Measurements from ENCODE around the gene PERM1. TPM values are rescaled to one million over a fixed set of nuclear protein-coding genes. Genes with fewer than 3 reads are reported as not detected.
A peak's percentile ranks its signal among the peaks of the same experiment; 100 is the strongest.

Gene PERM1
- total and polyA plus RNA-seq, 2 of the 8 experiments (the other 6 are each of a cell fraction or from before 2014, with no cell fraction given), result not detected

DNA sequence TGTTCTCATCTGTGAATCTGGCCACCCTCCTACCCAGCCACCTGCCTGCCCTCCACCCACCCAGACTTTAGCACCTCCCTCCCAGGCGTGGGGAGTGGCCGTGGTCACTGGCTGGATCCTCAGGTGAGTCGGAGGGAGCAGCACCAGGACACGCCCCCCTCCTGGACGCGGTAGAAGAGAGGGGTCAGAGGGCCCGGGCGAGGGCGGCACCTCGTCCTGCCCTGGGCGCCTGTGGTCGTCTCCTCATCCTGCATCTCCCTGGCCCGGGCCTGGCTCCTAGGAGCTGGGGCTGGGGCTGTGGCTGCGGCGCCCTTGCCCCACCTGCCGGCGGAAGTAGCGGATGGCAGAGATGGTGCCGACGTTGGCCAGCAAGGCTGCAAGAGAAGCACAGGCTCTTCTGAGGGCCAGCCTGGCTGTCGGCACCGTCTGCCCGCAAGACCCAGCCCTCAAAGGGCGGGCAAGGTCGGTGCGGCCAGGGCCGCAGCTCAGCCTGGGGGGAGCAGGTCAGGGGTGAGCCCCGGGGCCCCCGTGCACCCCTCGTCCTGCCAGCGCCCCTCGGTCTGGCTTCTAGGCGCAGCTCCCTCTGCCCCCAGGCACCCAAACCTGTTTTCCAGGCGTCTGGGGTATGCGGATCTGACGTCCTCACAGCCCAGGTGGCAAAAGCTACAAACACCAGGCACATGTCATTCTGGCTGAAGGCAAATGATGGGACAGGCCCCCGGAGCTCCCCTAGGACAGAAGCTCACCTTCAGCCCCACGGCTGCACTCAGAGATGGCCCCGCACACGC is 5.8 kb downstream of the PERM1 start:
- no peaks in the 10 kb centered on the region for H3K79me2 ChIP-seq (ENCODE audit: control insufficient read depth in 1 of 2, insufficient read depth in 2 of 2, low read length in 2 of 2)
- no peaks in the 10 kb centered on the region for H3K9me3 ChIP-seq (ENCODE audit: insufficient read depth in 2 of 2, low read depth in 1 of 2, low read length in 1 of 2)
- no peak overlapping the region for H2BK20ac ChIP-seq (ENCODE audit: low read length)
- FAIRE-seq (no peak), DNase-seq (ENCODE audit: low read depth in 1 of 2, low spot score in 2 of 2) (peak in 1 of 2 experiments; percentile 85)
- ChIA-PET CTCF (ENCODE audit: partially characterized antibody) (interaction anchor here (0.6 to 7.0 kb wide), 16 partner anchors 7 to 327 kb away, joined by 3 to 53 read pairs (median 4); partner anchors contain the start of genes HES4, NOC2L and PERM1), POLR2A (ENCODE audit: partially characterized antibody) (interaction anchor here (0.6 to 1.4 kb wide), 7 partner anchors 8 to 217 kb away, joined by 3 to 6 read pairs (median 3); partner anchors contain the start of gene PLEKHN1)
- H4K8ac ChIP-seq (ENCODE audit: extremely low read depth, insufficient read depth, low read length), result peak overlapping the region; percentile 68; the same call in 1 of the 2 replicates
- H4K91ac ChIP-seq (replicated peaks; ENCODE audit: insufficient read length, low read length), result peak overlapping the region; percentile 74
- peaks cover 0 to 9% of the 10 kb centered on the region in 2 experiments for H4K20me1 ChIP-seq (replicated peaks in 1 of 2; ENCODE audit: control insufficient read depth in 1 of 2, insufficient read depth in 2 of 2, low read length in 2 of 2)
- no peak overlapping the region for H4K5ac ChIP-seq (ENCODE audit: insufficient read length, low read depth, low read length)
- peak overlapping the region; percentile 11 to 84; a peak in 3 of 4 replicates for H3K4me2 ChIP-seq (ENCODE audit: insufficient read depth in 1 of 2, low read depth in 2 of 2, low read length in 2 of 2)
- no peaks in the 10 kb centered on the region for H3K36me3 ChIP-seq (ENCODE audit: control insufficient read depth in 2 of 4, insufficient read depth in 4 of 4, low read length in 3 of 4)
- peaks cover 0 to 10% (median 1%) of the 10 kb centered on the region in 4 experiments; a peak in 4 of 7 replicates for H3K4me1 ChIP-seq (replicated peaks in 1 of 4; ENCODE audit: control insufficient read depth in 3 of 4, insufficient read depth in 4 of 4, low read length in 3 of 4)
- no peak overlapping the region; the same call in 1 of the 2 replicates for H2BK15ac ChIP-seq (ENCODE audit: low read length)
- H3K4ac ChIP-seq (replicated peaks; ENCODE audit: insufficient read length, low read depth, low read length), result no peak overlapping the region
- H3K4me3 ChIP-seq (ENCODE audit: extremely low read depth in 1 of 4, insufficient read depth in 2 of 4, low read depth in 3 of 4, low read length in 4 of 4), result peak overlapping the region in 2 of 4 experiments; percentile 33 to 52; a peak in 4 of 8 replicates
- H3K14ac ChIP-seq (ENCODE audit: insufficient read length), result no peak overlapping the region
- no peak overlapping the region for H3K9ac ChIP-seq (replicated peaks in 1 of 4; ENCODE audit: extremely low read depth in 1 of 4, low read depth in 3 of 4, low read length in 3 of 4)
- no peaks in the 10 kb centered on the region for H3K79me1 ChIP-seq (ENCODE audit: low read depth, low read length)
- H2BK5ac ChIP-seq (ENCODE audit: low read depth, low read length), result no peak overlapping the region
- H3K23ac ChIP-seq (ENCODE audit: insufficient read length), result no peak overlapping the region
- H2AK5ac ChIP-seq (ENCODE audit: low read depth, low read length), result no peak overlapping the region
- no peak overlapping the region for H3K56ac ChIP-seq (replicated peaks; ENCODE audit: insufficient read length, low read depth, low read length)
- H2BK120ac ChIP-seq (replicated peaks; ENCODE audit: low read depth, low read length), result no peak overlapping the region
- H3K27ac ChIP-seq (ENCODE audit: low read depth, low read length), result no peak overlapping the region
- no peak overlapping the region for H3K18ac ChIP-seq (ENCODE audit: extremely low read depth, low read length)
- peaks cover 0 to 14% (median 1%) of the 10 kb centered on the region in 4 experiments; a peak in 3 of 7 replicates for H3K27me3 ChIP-seq (replicated peaks in 1 of 4; ENCODE audit: control insufficient read depth in 3 of 4, extremely low read depth in 1 of 4, insufficient read depth in 3 of 4, low read length in 3 of 4)
- H3K23me2 ChIP-seq (ENCODE audit: low read depth, low read length), result peaks cover 2% of the 10 kb centered on the region; the same call in 1 of the 2 replicates
- 12% methylated on average over 25 of the region's 40 CpGs; no CpG with 5 or more reads in 1 of the 2 experiments for WGBS, 2 experiments (ENCODE audit: extremely low coverage in 1 of 2, insufficient coverage in 1 of 2, insufficient read length in 1 of 2, insufficient replicate concordance in 2 of 2, low coverage in 1 of 2, low lambda C conversion rate in 2 of 2, missing lambda C conversion rate in 1 of 2)
- no peak overlapping the region for H2AFZ ChIP-seq (ENCODE audit: low read length)
- no peak overlapping the region for H2BK12ac ChIP-seq (ENCODE audit: low read depth, low read length)
- TF ChIP-seq CHD2 (IDR thresholded peaks at IDR 0.05; ENCODE audit: low read length) (no peak), RFX5 (IDR thresholded peaks at IDR 0.05; ENCODE audit: borderline replicate concordance, low read depth, low read length) (no peak), TAF7 (optimal IDR thresholded peaks at IDR 0.05; ENCODE audit: borderline replicate concordance, low read depth, low read length) (no peak), POU5F1 (IDR thresholded peaks at IDR 0.05; ENCODE audit: low read depth, low read length) (no peak), CTCF (IDR thresholded peaks at IDR 0.05; ENCODE audit: control extremely low read depth in 1 of 3, insufficient read depth in 1 of 3, low read depth in 1 of 3, low read length in 3 of 3) (peak in 2 of 3 experiments; percentile 59 to 60; a peak in 3 of 4 replicates), MAX (IDR thresholded peaks at IDR 0.05) (peak; percentile 60; the same call in 1 of the 2 replicates)
- TF ChIP-seq, protein P1, sequence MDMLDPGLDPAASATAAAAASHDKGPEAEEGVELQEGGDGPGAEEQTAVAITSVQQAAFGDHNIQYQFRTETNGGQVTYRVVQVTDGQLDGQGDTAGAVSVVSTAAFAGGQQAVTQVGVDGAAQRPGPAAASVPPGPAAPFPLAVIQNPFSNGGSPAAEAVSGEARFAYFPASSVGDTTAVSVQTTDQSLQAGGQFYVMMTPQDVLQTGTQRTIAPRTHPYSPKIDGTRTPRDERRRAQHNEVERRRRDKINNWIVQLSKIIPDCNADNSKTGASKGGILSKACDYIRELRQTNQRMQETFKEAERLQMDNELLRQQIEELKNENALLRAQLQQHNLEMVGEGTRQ (IDR thresholded peaks at IDR 0.05; ENCODE audit: low read length), result no peak
